ENCODE measurements around the gene SUGCT.

- TF ChIP-seq EZH2phosphoT487 (IDR thresholded peaks at IDR 0.05; ENCODE audit: low read depth) = no peak
- TF ChIP-seq CTCF (IDR thresholded peaks at IDR 0.05; ENCODE audit: low read depth, low read length) = no peak
Measured at GRCh38 chr7:40327113-40327512, 192.3 kb downstream of the SUGCT start.
